ENCODE measurements around the gene PSMG1. TPM values are rescaled to one million over a fixed set of nuclear protein-coding genes. Genes with fewer than 3 reads are reported as not detected.
"Not testable (repeated sequence)": the region's sequence is repeated elsewhere in the genome, so short reads cannot be mapped to it uniquely, and the experiment has no call there.

The PSMG1 gene
- total and polyA plus RNA-seq, 2 donors (not counting 3 experiments of a cell fraction or from before 2014, with no cell fraction given) = 43.2 to 75.9 TPM

GRCh38 chr21:39221282-39221996 is 38.2 kb upstream of the PSMG1 start:
- Histone ChIP-seq H3K36me3 (ENCODE audit: control insufficient read depth in 2 of 2, extremely low read depth in 1 of 2, insufficient read depth in 2 of 2, low read length in 2 of 2) (peaks cover 3 to 4% of the 10 kb centered on the region in 2 experiments), H3K9ac (replicated peaks; ENCODE audit: extremely low read depth, insufficient read depth, low read length) (no peak overlapping the region), H3K27me3 (ENCODE audit: control insufficient read depth in 2 of 2, insufficient read depth in 2 of 2, low read length in 2 of 2) (no peaks in the 10 kb centered on the region), H3K4me1 (ENCODE audit: control insufficient read depth, extremely low read depth, insufficient read depth, low read length) (no peaks in the 10 kb centered on the region), H3K9me1 (replicated peaks; ENCODE audit: control insufficient read depth, extremely low read depth, insufficient read depth, low read length) (no peaks in the 10 kb centered on the region), H3K27ac (ENCODE audit: insufficient read depth, low read depth, low read length) (no peak overlapping the region), H3K79me2 (ENCODE audit: control insufficient read depth, insufficient read depth, low read length) (no peaks in the 10 kb centered on the region), H3K9me3 (replicated peaks; ENCODE audit: control insufficient read depth, insufficient read depth, low read length) (no peaks in the 10 kb centered on the region), H4K20me1 (replicated peaks; ENCODE audit: control insufficient read depth, extremely low read depth, insufficient read depth, low read length) (no peaks in the 10 kb centered on the region), H3K4me3 (replicated peaks in 1 of 3; ENCODE audit: insufficient read depth in 1 of 3, low read depth in 1 of 3, low read length in 3 of 3) (no peak overlapping the region), H3K4me2 (ENCODE audit: insufficient read depth, low read length) (no peak overlapping the region), H2AFZ (ENCODE audit: low read depth, low read length) (no peak overlapping the region)
- intact Hi-C loops (cut with micrococcal nuclease) = no loop called here
- POLR2A ChIA-PET = no interaction called here
- CTCF ChIA-PET = no interaction called here
- BruUV-seq (replicated peaks) = no TSS peak
- dilution Hi-C loops (cut with MboI; ENCODE audit: extremely low pct_ligation_motif_present, low sequenced_read_pairs) = no loop called here
- no peak for DNase-seq (ENCODE audit: low read depth, low spot score)
- TF ChIP-seq JUN (IDR thresholded peaks at IDR 0.05; ENCODE audit: borderline replicate concordance, insufficient read depth, insufficient read length, low read depth) = no peak
- no peak for TF ChIP-seq CTCF (IDR thresholded peaks at IDR 0.05; ENCODE audit: extremely low read depth in 1 of 2, insufficient read depth in 1 of 2, low read depth in 1 of 2, low read length in 2 of 2)
- no peak for TF ChIP-seq MYC (IDR thresholded peaks at IDR 0.05; ENCODE audit: low read depth, low read length)
- no peak for TF ChIP-seq POLR2AphosphoS5 (IDR thresholded peaks at IDR 0.05; ENCODE audit: insufficient read depth, low read depth, low read length)
- no peak for TF ChIP-seq POLR2A (IDR thresholded peaks at IDR 0.05; ENCODE audit: low read depth, low read length)
- TF ChIP-seq FOS (IDR thresholded peaks at IDR 0.05; ENCODE audit: borderline replicate concordance, insufficient read depth, low read length) = no peak
- TF ChIP-seq GATA2 (IDR thresholded peaks at IDR 0.05; ENCODE audit: insufficient read depth, insufficient read length, low read depth, low read length) = no peak
- no peak for TF ChIP-seq EZH2 (IDR thresholded peaks at IDR 0.05; ENCODE audit: borderline replicate concordance, low read depth, low read length, severe bottlenecking)
- TF ChIP-seq MAX (IDR thresholded peaks at IDR 0.05; ENCODE audit: insufficient read depth, insufficient read length) = no peak
- no peak for FAIRE-seq

DNA sequence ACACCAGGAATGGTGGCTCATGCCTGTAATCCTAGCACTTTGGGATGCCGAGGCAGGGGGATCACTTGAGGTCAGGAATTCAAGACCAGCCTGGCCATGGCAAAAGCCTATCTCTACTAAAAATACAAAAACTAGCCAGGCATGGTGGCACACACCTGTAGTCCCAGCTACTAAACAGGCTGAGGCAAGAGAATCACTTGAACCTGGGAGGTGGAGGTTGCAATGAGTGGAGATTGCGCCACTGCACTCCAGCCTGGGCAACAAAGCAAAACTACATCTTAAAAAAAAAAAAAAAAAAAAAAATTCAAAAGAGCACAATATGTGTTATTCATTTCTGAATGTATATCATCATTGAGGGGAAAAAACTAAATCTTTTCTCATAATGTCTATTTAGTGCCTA is 37.6 kb upstream of the PSMG1 start:
- dilution Hi-C loops (cut with MboI; ENCODE audit: extremely low pct_ligation_motif_present, low sequenced_read_pairs); H3K4me1 ChIP-seq (ENCODE audit: control insufficient read depth, extremely low read depth, insufficient read depth, low read length); H3K27me3 ChIP-seq (ENCODE audit: control insufficient read depth in 2 of 2, insufficient read depth in 2 of 2, low read length in 2 of 2); FAIRE-seq; DNase-seq (ENCODE audit: low read depth, low spot score); H3K27ac ChIP-seq (ENCODE audit: insufficient read depth, low read depth, low read length); H3K36me3 ChIP-seq (ENCODE audit: control insufficient read depth in 2 of 2, extremely low read depth in 1 of 2, insufficient read depth in 2 of 2, low read length in 2 of 2); H3K9ac ChIP-seq (replicated peaks; ENCODE audit: extremely low read depth, insufficient read depth, low read length); intact Hi-C loops (cut with micrococcal nuclease); H3K9me3 ChIP-seq (replicated peaks; ENCODE audit: control insufficient read depth, insufficient read depth, low read length); H3K79me2 ChIP-seq (ENCODE audit: control insufficient read depth, insufficient read depth, low read length); H3K9me1 ChIP-seq (replicated peaks; ENCODE audit: control insufficient read depth, extremely low read depth, insufficient read depth, low read length); H4K20me1 ChIP-seq (replicated peaks; ENCODE audit: control insufficient read depth, extremely low read depth, insufficient read depth, low read length); BruUV-seq (replicated peaks); H3K4me3 ChIP-seq (replicated peaks in 1 of 3; ENCODE audit: insufficient read depth in 1 of 3, low read depth in 1 of 3, low read length in 3 of 3); H3K4me2 ChIP-seq (ENCODE audit: insufficient read depth, low read length); CTCF ChIA-PET; H2AFZ ChIP-seq (ENCODE audit: low read depth, low read length); POLR2A ChIA-PET: not testable (repeated sequence)
